ENCODE results near the gene CD47.

CD47 gene

DNA sequence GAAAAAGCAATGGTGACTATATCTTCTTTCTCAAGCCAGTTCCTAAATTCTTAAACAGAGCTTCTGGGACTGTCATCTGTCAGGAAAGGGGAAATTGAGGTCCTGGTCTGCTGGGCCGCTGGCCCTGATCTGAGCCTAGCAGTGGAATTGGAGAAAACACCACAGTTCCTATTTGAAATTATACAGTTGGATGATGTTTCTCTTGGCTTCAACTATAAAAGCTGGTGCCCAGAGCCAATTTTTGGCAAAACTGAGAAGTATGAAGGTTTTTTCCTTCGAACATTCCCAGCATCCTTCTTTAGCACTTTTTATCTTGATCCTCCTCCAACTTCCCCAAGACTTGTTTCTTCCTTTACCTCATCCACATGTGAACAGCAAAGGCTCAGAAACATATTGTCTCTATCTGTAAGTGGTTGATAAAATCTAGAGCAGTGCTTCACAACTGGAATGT lies 83.9 kb downstream of the CD47 start:
- TF ChIP-seq, protein P1, sequence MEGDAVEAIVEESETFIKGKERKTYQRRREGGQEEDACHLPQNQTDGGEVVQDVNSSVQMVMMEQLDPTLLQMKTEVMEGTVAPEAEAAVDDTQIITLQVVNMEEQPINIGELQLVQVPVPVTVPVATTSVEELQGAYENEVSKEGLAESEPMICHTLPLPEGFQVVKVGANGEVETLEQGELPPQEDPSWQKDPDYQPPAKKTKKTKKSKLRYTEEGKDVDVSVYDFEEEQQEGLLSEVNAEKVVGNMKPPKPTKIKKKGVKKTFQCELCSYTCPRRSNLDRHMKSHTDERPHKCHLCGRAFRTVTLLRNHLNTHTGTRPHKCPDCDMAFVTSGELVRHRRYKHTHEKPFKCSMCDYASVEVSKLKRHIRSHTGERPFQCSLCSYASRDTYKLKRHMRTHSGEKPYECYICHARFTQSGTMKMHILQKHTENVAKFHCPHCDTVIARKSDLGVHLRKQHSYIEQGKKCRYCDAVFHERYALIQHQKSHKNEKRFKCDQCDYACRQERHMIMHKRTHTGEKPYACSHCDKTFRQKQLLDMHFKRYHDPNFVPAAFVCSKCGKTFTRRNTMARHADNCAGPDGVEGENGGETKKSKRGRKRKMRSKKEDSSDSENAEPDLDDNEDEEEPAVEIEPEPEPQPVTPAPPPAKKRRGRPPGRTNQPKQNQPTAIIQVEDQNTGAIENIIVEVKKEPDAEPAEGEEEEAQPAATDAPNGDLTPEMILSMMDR (conservative IDR thresholded peaks at IDR 0.05; ENCODE audit: low read length) = no peak
- TF ChIP-seq EZH2phosphoT487 (IDR thresholded peaks at IDR 0.05; ENCODE audit: borderline replicate concordance) = no peak
- H4K20me1 ChIP-seq (ENCODE audit: insufficient read depth, low read length, poor library complexity, severe bottlenecking) = no peaks in the 10 kb centered on the region
- no peak overlapping the region for H3K9ac ChIP-seq (ENCODE audit: low read depth, low read length, poor library complexity, severe bottlenecking)
- H3K4me2 ChIP-seq (ENCODE audit: low read depth, low read length, poor library complexity, severe bottlenecking) = no peak overlapping the region
- H3K4me3 ChIP-seq (ENCODE audit: low read length, poor library complexity, severe bottlenecking) = no peak overlapping the region
- no peaks in the 10 kb centered on the region for H3K36me3 ChIP-seq (ENCODE audit: insufficient read depth, low read length)
- no peaks in the 10 kb centered on the region for H3K9me2 ChIP-seq (replicated peaks; ENCODE audit: low read depth, low read length)
- H3K79me2 ChIP-seq (ENCODE audit: insufficient read depth, low read length) = no peaks in the 10 kb centered on the region
- no peaks in the 10 kb centered on the region for H3F3A ChIP-seq (ENCODE audit: low read depth)
- H3K27me3 ChIP-seq (ENCODE audit: insufficient read depth, low read length, poor library complexity, severe bottlenecking) = no peaks in the 10 kb centered on the region
- H2AFZ ChIP-seq (ENCODE audit: low read length) = no peak overlapping the region
- no peaks in the 10 kb centered on the region for H3K9me3 ChIP-seq (ENCODE audit: insufficient read depth, low read depth, low read length)
- H3K4me1 ChIP-seq (ENCODE audit: insufficient read depth, low read length, poor library complexity, severe bottlenecking) = peaks cover 6% of the 10 kb centered on the region

DNA sequence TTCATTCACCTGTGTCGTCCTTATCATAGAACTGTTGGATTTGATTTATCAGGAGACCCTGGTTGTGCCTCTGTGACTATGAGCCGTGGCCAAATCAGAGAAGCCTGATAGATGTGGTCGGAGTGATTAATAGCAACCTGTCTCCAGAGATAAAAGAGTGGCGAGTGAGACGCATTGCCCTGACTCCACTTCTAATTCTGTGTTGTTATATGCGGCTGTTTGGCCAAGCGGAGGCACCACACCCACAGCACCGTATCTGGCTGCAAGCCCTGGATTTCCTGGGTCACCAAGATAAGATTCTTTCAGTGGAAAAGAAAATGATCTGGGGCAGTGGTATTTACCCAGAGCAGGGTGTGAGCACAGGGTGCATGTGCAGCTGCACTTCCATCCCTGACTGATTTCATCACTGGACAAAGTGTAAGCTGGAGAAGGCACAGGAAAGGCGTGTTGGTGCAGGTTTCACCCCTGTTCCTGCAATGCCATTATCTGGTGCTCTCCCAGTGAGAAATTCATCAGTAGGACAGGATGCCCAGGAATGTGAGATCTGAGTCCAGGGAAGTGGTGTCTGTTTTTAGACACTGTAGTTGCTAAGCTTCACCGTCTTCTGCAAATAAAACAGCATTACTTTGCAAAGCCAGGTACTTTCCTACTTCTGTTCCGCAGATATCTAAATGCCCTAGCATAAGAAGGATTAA lies 84.6 kb downstream of the CD47 start:
- Histone ChIP-seq H4K20me1 (ENCODE audit: insufficient read depth, low read length, poor library complexity, severe bottlenecking) (no peaks in the 10 kb centered on the region), H3K9ac (ENCODE audit: low read depth, low read length, poor library complexity, severe bottlenecking) (no peak overlapping the region), H2AFZ (ENCODE audit: low read length) (no peak overlapping the region), H3K9me2 (replicated peaks; ENCODE audit: low read depth, low read length) (no peaks in the 10 kb centered on the region), H3K79me2 (ENCODE audit: insufficient read depth, low read length) (no peaks in the 10 kb centered on the region), H3K36me3 (ENCODE audit: insufficient read depth, low read length) (no peaks in the 10 kb centered on the region), H3F3A (ENCODE audit: low read depth) (no peaks in the 10 kb centered on the region), H3K4me1 (ENCODE audit: insufficient read depth, low read length, poor library complexity, severe bottlenecking) (peaks cover 6% of the 10 kb centered on the region), H3K27me3 (ENCODE audit: insufficient read depth, low read length, poor library complexity, severe bottlenecking) (no peaks in the 10 kb centered on the region), H3K4me2 (ENCODE audit: low read depth, low read length, poor library complexity, severe bottlenecking) (no peak overlapping the region), H3K9me3 (ENCODE audit: insufficient read depth, low read depth, low read length) (no peaks in the 10 kb centered on the region), H3K4me3 (ENCODE audit: low read length, poor library complexity, severe bottlenecking) (no peak overlapping the region)
- TF ChIP-seq EZH2phosphoT487 (IDR thresholded peaks at IDR 0.05; ENCODE audit: borderline replicate concordance) = no peak
- TF ChIP-seq, protein P1 (conservative IDR thresholded peaks at IDR 0.05; ENCODE audit: low read length) = no peak

DNA sequence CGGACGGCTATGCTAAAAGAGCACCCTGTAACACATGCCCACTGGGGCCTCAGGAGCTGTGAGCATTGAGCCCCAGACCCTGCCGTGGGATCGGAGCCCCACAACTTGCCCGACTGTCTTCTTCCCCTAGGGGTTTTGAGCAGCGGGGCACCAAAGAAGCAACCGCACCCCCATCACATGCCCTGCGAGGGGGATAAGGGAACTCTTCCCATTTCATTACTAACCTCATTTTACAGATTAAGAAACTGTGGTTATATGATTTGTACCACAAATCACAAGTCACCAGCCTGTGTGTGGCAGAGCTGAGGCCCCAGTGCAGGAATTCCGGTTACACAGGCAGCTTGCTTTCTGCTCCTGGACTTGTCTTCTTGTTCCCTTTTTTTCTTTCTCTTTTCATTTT lies 86.2 kb downstream of the CD47 start:
- peaks cover 6% of the 10 kb centered on the region for H3K4me1 ChIP-seq (ENCODE audit: insufficient read depth, low read length, poor library complexity, severe bottlenecking)
- no peaks in the 10 kb centered on the region for H3K9me3 ChIP-seq (ENCODE audit: insufficient read depth, low read depth, low read length)
- no peaks in the 10 kb centered on the region for H3K79me2 ChIP-seq (ENCODE audit: insufficient read depth, low read length)
- H3K27me3 ChIP-seq (ENCODE audit: insufficient read depth, low read length, poor library complexity, severe bottlenecking) = no peaks in the 10 kb centered on the region
- H3K36me3 ChIP-seq (ENCODE audit: insufficient read depth, low read length) = no peaks in the 10 kb centered on the region
- TF ChIP-seq, protein P1 (conservative IDR thresholded peaks at IDR 0.05; ENCODE audit: low read length) = no peak
- no peak for TF ChIP-seq EZH2phosphoT487 (IDR thresholded peaks at IDR 0.05; ENCODE audit: borderline replicate concordance)
- no peak overlapping the region for H2AFZ ChIP-seq (ENCODE audit: low read length)
- no peak overlapping the region for H3K4me2 ChIP-seq (ENCODE audit: low read depth, low read length, poor library complexity, severe bottlenecking)
- H3K4me3 ChIP-seq (ENCODE audit: low read length, poor library complexity, severe bottlenecking) = no peak overlapping the region
- no peaks in the 10 kb centered on the region for H3F3A ChIP-seq (ENCODE audit: low read depth)
- H4K20me1 ChIP-seq (ENCODE audit: insufficient read depth, low read length, poor library complexity, severe bottlenecking) = no peaks in the 10 kb centered on the region
- no peaks in the 10 kb centered on the region for H3K9me2 ChIP-seq (replicated peaks; ENCODE audit: low read depth, low read length)
- H3K9ac ChIP-seq (ENCODE audit: low read depth, low read length, poor library complexity, severe bottlenecking) = no peak overlapping the region

Data from Loucy (cell line).